Activated CD4-positive, alpha-beta T cell treated with anti-CD3 and anti-CD28 coated beads, Interleukin-2, amount 50 U/mL, for 16 hours (primary cell): ENCODE results near the gene TGFBR2.
"Not testable (repeated sequence)": the region's sequence is repeated elsewhere in the genome, so short reads cannot be mapped to it uniquely, and the experiment has no call there.

Experiments used
- DNase-seq: peaks from one replicate; pipeline ENCODE4 v3.0.0-alpha.2; 2020

The TGFBR2 gene

GRCh38 chr3:30620402-30621360 is 14.3 kb downstream of the TGFBR2 start:
- DNase-seq = peak; percentile 89

- no peak for DNase-seq
These were observed 15.2 kb downstream of the TGFBR2 start for GRCh38 chr3:30621576-30621975.

- no peak for DNase-seq
These were observed 15.7 kb downstream of the TGFBR2 start for GRCh38 chr3:30622047-30622545.

GRCh38 chr3:30622790-30623189 is 16.4 kb downstream of the TGFBR2 start:
- no peak for DNase-seq

- DNase-seq = no peak
These were observed 16.9 kb downstream of the TGFBR2 start for GRCh38 chr3:30623351-30623750.

GRCh38 chr3:30624480-30624879 is 18.1 kb downstream of the TGFBR2 start:
- DNase-seq = not testable (repeated sequence)

GRCh38 chr3:30625541-30626438 is 19.4 kb downstream of the TGFBR2 start:
- DNase-seq = no peak

- no peak for DNase-seq
These were observed 20.2 kb downstream of the TGFBR2 start for GRCh38 chr3:30626443-30627180.

- no peak for DNase-seq
These were observed 22.0 kb downstream of the TGFBR2 start for GRCh38 chr3:30628205-30628900.

GRCh38 chr3:30628901-30629590 is 22.6 kb downstream of the TGFBR2 start:
- DNase-seq = peak; percentile 65

- no peak for DNase-seq
These were observed 23.3 kb downstream of the TGFBR2 start for GRCh38 chr3:30629746-30630145.

GRCh38 chr3:30630238-30631030 is 24.0 kb downstream of the TGFBR2 start:
- no peak for DNase-seq

GRCh38 chr3:30631243-30631904 is 25.0 kb downstream of the TGFBR2 start:
- DNase-seq = peak; percentile 92

- DNase-seq = no peak
These were observed 25.7 kb downstream of the TGFBR2 start for GRCh38 chr3:30632065-30632464.

GRCh38 chr3:30632521-30632920 is 26.1 kb downstream of the TGFBR2 start:
- DNase-seq = no peak

GRCh38 chr3:30633718-30634117 is 27.3 kb downstream of the TGFBR2 start:
- no peak for DNase-seq

- peak; percentile 65 for DNase-seq
These were observed 28.6 kb downstream of the TGFBR2 start for GRCh38 chr3:30634761-30635735.
